GM23248 (cell line): ENCODE results near the gene NHS. TPM values are rescaled to one million over a fixed set of nuclear protein-coding genes. Genes with fewer than 3 reads are reported as not detected.

ENCODE experiments used
- DNase-seq: peaks from one replicate; pipeline ENCODE4 v3.0.0-alpha.2; 2015
- H2AFZ ChIP-seq: fragments of 200-600 bp; sonication (generic); 2 replicates; pipeline ENCODE4 v1.6.1; 2016; ENCODE audit warnings: antibody characterized with exemption
- H3F3A ChIP-seq: fragments of 200-600 bp; sonication (generic); 2 replicates; pipeline ENCODE4 v1.6.1; 2016; ENCODE audit warnings: mild to moderate bottlenecking, antibody characterized with exemption, mixed run types; ENCODE audit not compliant: insufficient read depth
- H3K27ac ChIP-seq: fragments of 200-600 bp; sonication (generic); 2 replicates; pipeline ENCODE4 v1.5.1; 2016; ENCODE audit warnings: mild to moderate bottlenecking
- H3K27me3 ChIP-seq: fragments of 200-600 bp; sonication (generic); replicated peaks from 2 replicates; pipeline ENCODE4 v1.6.1; 2016; ENCODE audit warnings: mild to moderate bottlenecking; ENCODE audit not compliant: insufficient read depth
- H3K36me3 ChIP-seq: fragments of 200-600 bp; sonication (generic); 2 replicates; pipeline ENCODE4 v1.6.1; 2016; ENCODE audit warnings: low read depth, mild to moderate bottlenecking
- H3K4me1 ChIP-seq: fragments of 200-600 bp; sonication (generic); 2 replicates; pipeline ENCODE4 v1.6.1; 2016; ENCODE audit warnings: mild to moderate bottlenecking; ENCODE audit not compliant: insufficient read depth
- H3K4me2 ChIP-seq: fragments of 200-600 bp; sonication (generic); one replicate; pipeline ENCODE4 v1.6.1; 2016; ENCODE audit warnings: mild to moderate bottlenecking; ENCODE audit not compliant: unreplicated experiment
- H3K4me3 ChIP-seq: fragments of 200-600 bp; sonication (generic); 2 replicates; pipeline ENCODE4 v1.5.1; 2016; ENCODE audit warnings: mild to moderate bottlenecking
- H3K79me2 ChIP-seq: fragments of 200-600 bp; sonication (generic); 2 replicates; pipeline ENCODE4 v1.6.1; 2016; ENCODE audit warnings: mild to moderate bottlenecking; ENCODE audit not compliant: insufficient read depth
- H3K9ac ChIP-seq: fragments of 200-600 bp; sonication (generic); 2 replicates; pipeline ENCODE4 v1.6.1; 2016; ENCODE audit warnings: mild to moderate bottlenecking
- H3K9me2 ChIP-seq: fragments of 200-600 bp; sonication (generic); 2 replicates; pipeline ENCODE4 v1.6.1; 2016; ENCODE audit warnings: mixed run types, mild to moderate bottlenecking, moderate library complexity; ENCODE audit not compliant: insufficient read depth
- H3K9me3 ChIP-seq: fragments of 200-600 bp; sonication (generic); one replicate; pipeline ENCODE4 v1.6.1; 2017; ENCODE audit warnings: low read depth
- H4K20me1 ChIP-seq: fragments of 200-600 bp; sonication (generic); 2 replicates; pipeline ENCODE4 v1.6.0; 2016; ENCODE audit not compliant: insufficient read depth
- EZH2 ChIP-seq: fragments of 200-600 bp; sonication (generic); IDR thresholded peaks from 2 replicates; pipeline ENCODE4 v1.6.1; 2018; ENCODE audit warnings: antibody characterized with exemption, mild to moderate bottlenecking; ENCODE audit not compliant: insufficient read depth, poor library complexity, severe bottlenecking
- EZH2phosphoT487 ChIP-seq: fragments of 200-600 bp; sonication (generic); IDR thresholded peaks from 2 replicates; pipeline ENCODE4 v1.6.1; 2018; ENCODE audit warnings: antibody characterized with exemption, moderate library complexity, mild to moderate bottlenecking, low read depth; ENCODE audit not compliant: insufficient read depth
- WGBS, 2 experiments: methylation state at CpG; one replicate each; pipeline ENCODE4 v1.1.6; 2015 to 2017; ENCODE audit warnings: low lambda C conversion rate in 2 of 2, low coverage in 1 of 2; ENCODE audit errors: missing lambda C conversion rate in 2 of 2; 5-methylcytosine and 5-hydroxymethylcytosine counted together
- in situ Hi-C: fragments of 300-500 bp; cut with MboI; formaldehyde crosslinking; loops from 2 replicates; pipeline ENCODE4 v1.15.0; 2020
- polyA plus RNA-seq: library from polyadenylated mRNA; unstranded; fragments of >200 nt; fragmentation: Nextera tagmentation; extraction: Ambion mirVana; gene quantifications from 2 replicates; pipeline ENCODE4 v1.2.1, GENCODE V29; 2016
- total RNA-seq: library from RNA; depleted of rRNA; stranded (reverse); fragments of >200 nt; shearing (Covaris generic); gene quantifications from 2 replicates; pipeline ENCODE4 v1.2.3, GENCODE V29; 2014

NHS gene
- total and polyA plus RNA-seq, 2 experiments from 2014 or later: 1.0 to 5.6 TPM

DNA sequence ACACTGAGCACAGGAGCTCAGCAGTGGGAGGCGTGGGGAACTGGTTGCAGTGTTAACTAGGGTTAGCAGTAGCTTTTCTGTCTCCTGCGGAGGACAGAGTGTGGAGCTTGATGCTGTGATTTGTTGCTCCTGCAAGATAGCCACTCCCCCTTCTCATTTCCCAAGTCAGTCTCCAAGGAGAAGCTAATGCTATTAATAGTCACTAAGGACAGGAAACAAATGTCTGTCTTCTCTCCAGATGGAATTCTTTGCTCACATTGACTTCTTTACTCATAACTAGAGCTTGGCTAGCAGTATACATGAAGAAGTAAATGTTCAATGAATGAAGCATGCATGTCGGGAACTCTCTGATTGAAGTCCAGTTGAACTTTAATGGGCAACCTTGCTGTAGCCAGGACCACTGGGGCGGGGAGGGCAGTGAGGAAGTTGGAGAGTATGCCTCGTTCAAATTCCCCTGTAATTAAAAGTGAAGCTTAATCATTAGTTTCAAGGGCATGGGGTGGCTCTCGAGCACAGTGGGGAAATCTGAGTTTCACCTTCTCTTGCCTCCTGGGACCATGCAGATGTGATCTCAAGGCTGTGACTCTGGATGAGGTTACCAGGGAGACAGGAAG, 205.6 kb downstream of the NHS start:
- in situ Hi-C loops: no loop called here

DNA sequence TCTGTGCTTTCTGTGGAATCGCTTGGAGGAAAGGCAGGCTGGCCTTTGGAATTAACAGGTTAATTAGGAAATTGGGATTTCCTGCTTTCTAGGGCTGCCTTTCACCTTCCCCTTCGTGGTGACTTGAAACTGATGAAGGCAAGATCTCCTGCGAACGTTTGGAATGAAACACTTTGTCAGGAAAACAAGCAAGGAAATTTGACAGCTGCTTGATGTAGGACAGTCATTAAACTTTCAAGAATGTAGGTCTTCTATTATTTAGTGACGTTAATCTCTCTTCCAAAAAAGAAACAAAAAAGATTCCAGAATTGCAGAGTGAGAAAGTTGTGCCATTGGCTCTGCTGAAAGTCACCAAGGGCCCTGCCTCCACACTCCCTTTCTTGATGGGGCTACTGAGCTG, 206.6 kb downstream of the NHS start:
- H3K4me1 ChIP-seq: peaks cover 53% of the 10 kb centered on the region
- WGBS, 2 experiments: 29 to 36% methylated on average over 5 of the region's 5 CpGs

More for the DNA sequence above, 205.6 kb downstream of the NHS start:
- Histone ChIP-seq H3K9me3 (no peaks in the 10 kb centered on the region), H3K4me1 (peaks cover 53% of the 10 kb centered on the region), H3K9ac (no peak overlapping the region), H3K4me2 (peak overlapping the region; percentile 32), H3F3A (peaks cover 28% of the 10 kb centered on the region), H3K27me3 (no peaks in the 10 kb centered on the region), H3K27ac (peak overlapping the region; percentile 63), H2AFZ (no peak overlapping the region), H3K9me2 (no peaks in the 10 kb centered on the region), H3K4me3 (no peak overlapping the region), H3K36me3 (no peaks in the 10 kb centered on the region), H4K20me1 (no peaks in the 10 kb centered on the region), H3K79me2 (no peaks in the 10 kb centered on the region; the same call in 1 of the 2 replicates)
- DNase-seq: peak; percentile 76
- TF ChIP-seq EZH2 (no peak), EZH2phosphoT487 (no peak)
- 2 to 10% methylated on average over 6 of the region's 6 CpGs for WGBS, 2 experiments

DNA sequence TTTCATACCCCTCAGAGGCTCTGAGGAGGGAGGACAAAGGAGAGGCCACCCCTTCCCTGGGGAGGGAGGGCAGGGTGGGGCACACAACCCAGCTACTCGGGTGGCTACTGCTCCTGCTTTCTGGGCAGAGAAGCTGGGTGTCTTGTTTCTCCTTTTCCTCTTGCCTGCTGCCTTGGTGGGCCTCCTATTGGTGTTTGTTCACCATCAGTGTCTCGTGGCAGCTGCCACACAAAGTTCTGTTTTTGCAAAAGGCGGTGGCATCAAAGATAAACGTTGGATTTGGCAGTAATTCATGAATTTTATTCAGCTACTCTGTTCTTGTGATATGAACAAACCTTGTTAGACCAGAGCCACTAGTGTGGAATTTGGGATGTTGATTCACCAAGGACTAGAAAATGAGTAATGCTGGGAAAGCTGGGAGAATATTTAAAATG, 209.3 kb downstream of the NHS start:
- WGBS, 2 experiments: 4% methylated on average over 3 to 4 of the region's 4 CpGs
- peak overlapping the region; percentile 72 for H3K27ac ChIP-seq
- peak overlapping the region; percentile 53 for H3K4me3 ChIP-seq
- no peaks in the 10 kb centered on the region for H3K36me3 ChIP-seq
- peaks cover 34% of the 10 kb centered on the region for H3K4me1 ChIP-seq
- peak; percentile 69 for DNase-seq
- no peaks in the 10 kb centered on the region for H3K9me2 ChIP-seq
- peaks cover 1% of the 10 kb centered on the region; the same call in 1 of the 2 replicates for H3K79me2 ChIP-seq
- H3K9me3 ChIP-seq: no peaks in the 10 kb centered on the region
- in situ Hi-C loops: no loop called here
- no peaks in the 10 kb centered on the region for H3K27me3 ChIP-seq
- peaks cover 27% of the 10 kb centered on the region for H3F3A ChIP-seq
- H3K9ac ChIP-seq: peak overlapping the region; percentile 46; the same call in 1 of the 2 replicates
- peak overlapping the region; percentile 57 for H3K4me2 ChIP-seq
- TF ChIP-seq EZH2phosphoT487 (no peak), EZH2 (no peak)
- no peaks in the 10 kb centered on the region for H4K20me1 ChIP-seq
- H2AFZ ChIP-seq: peak overlapping the region; percentile 45; the same call in 1 of the 2 replicates

More for the DNA sequence above, 206.6 kb downstream of the NHS start:
- Histone ChIP-seq H3K9ac (no peak overlapping the region), H3K36me3 (no peaks in the 10 kb centered on the region), H3K4me3 (no peak overlapping the region), H3K27me3 (no peaks in the 10 kb centered on the region), H3F3A (peaks cover 28% of the 10 kb centered on the region), H3K9me2 (no peaks in the 10 kb centered on the region), H3K79me2 (no peaks in the 10 kb centered on the region; the same call in 1 of the 2 replicates), H3K27ac (no peak overlapping the region), H4K20me1 (no peaks in the 10 kb centered on the region), H2AFZ (no peak overlapping the region), H3K4me2 (no peak overlapping the region), H3K9me3 (no peaks in the 10 kb centered on the region)
- TF ChIP-seq EZH2: no peak
- no peak for TF ChIP-seq EZH2phosphoT487
- no peak for DNase-seq
- in situ Hi-C loops: no loop called here

DNA sequence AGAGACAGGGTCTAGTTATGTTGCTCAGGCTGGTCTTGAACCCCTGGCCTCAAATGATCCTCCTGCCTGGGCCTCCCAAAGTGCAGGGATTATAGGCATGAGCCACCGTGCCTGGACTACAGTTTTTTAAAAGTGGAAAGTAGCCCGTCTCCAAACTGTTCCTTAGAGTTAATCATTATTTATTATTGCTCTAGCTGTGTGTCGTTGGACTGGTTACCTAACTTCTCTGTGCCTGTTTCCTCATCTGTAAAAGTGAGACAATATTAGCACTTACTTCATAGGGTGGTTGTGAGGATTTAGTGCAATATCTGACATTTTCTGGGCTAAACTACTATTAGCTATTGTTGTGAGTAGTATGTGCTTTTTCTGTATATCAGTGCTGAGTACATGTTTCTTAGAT, 210.0 kb downstream of the NHS start:
- TF ChIP-seq EZH2: no peak
- TF ChIP-seq EZH2phosphoT487: no peak

More for the DNA sequence above, 210.0 kb downstream of the NHS start:
- H3K27me3 ChIP-seq: no peaks in the 10 kb centered on the region
- H4K20me1 ChIP-seq: no peaks in the 10 kb centered on the region
- H3K27ac ChIP-seq: peak overlapping the region; percentile 72
- H3K9me3 ChIP-seq: no peaks in the 10 kb centered on the region
- peak overlapping the region; percentile 53; the same call in 1 of the 2 replicates for H3K4me3 ChIP-seq
- DNase-seq: no peak
- H3K9ac ChIP-seq: no peak overlapping the region
- peaks cover 29% of the 10 kb centered on the region for H3K4me1 ChIP-seq
- no peaks in the 10 kb centered on the region for H3K9me2 ChIP-seq
- WGBS, 2 experiments: 97% methylated on average over 3 of the region's 3 CpGs; no CpG with 5 or more reads in 1 of the 2 experiments
- in situ Hi-C loops: no loop called here
- peaks cover 7% of the 10 kb centered on the region; the same call in 1 of the 2 replicates for H3K79me2 ChIP-seq
- H3F3A ChIP-seq: peaks cover 23% of the 10 kb centered on the region
- H3K4me2 ChIP-seq: no peak overlapping the region
- H2AFZ ChIP-seq: no peak overlapping the region
- no peaks in the 10 kb centered on the region for H3K36me3 ChIP-seq
